PC-9 (cell line): ENCODE data around the gene DYDC1. TPM values are rescaled to one million over a fixed set of nuclear protein-coding genes. Genes with fewer than 3 reads are reported as not detected.

Source experiments
- BruUV-seq: library from RNA; stranded (reverse); fragments of 400-500 nt; replicated peaks from 2 replicates; lab custom pipeline; 2021; lab: Mats Ljungman, UMichigan
- CTCF ChIA-PET: fragments of 300-600 bp; sonication (Branson Sonifier 250); formaldehyde crosslinking; loops from one replicate; lab custom pipeline; 2022; ENCODE audit warnings: antibody characterized with exemption; lab: Charles Lee
- POLR2A ChIA-PET: fragments of 300-600 bp; sonication (Branson Sonifier 250); formaldehyde crosslinking; loops from one replicate; lab custom pipeline; 2022; ENCODE audit warnings: antibody characterized with exemption; ENCODE audit not compliant: unreplicated experiment; lab: Charles Lee
- DNase-seq, 2 experiments: peaks; one replicate each; pipeline versions ENCODE4 v3.0.0 to v3.0.0-alpha.2; 2015 to 2022; ENCODE audit warnings: mixed read lengths in 1 of 2
- H2AFZ ChIP-seq: fragments of 200-600 bp; sonication (generic); 2 replicates; pipeline ENCODE4 v1.8.1; 2017; ENCODE audit warnings: antibody characterized with exemption
- H3F3A ChIP-seq: fragments of 200-600 bp; sonication (generic); 2 replicates; pipeline ENCODE4 v1.8.1; 2017; ENCODE audit warnings: antibody characterized with exemption, mild to moderate bottlenecking, low read depth; ENCODE audit not compliant: insufficient read depth
- H3K27ac ChIP-seq: fragments of 200-600 bp; sonication (generic); 2 replicates; pipeline ENCODE4 v1.6.1; 2016; ENCODE audit warnings: mixed run types
- H3K27me3 ChIP-seq: fragments of 200-600 bp; sonication (generic); 2 replicates; pipeline ENCODE4 v1.6.1; 2016; ENCODE audit warnings: low read depth, mixed run types; ENCODE audit not compliant: insufficient read depth
- H3K36me3 ChIP-seq: fragments of 200-600 bp; sonication (generic); 2 replicates; pipeline ENCODE4 v1.6.1; 2016; ENCODE audit warnings: low read depth, mixed run types
- H3K4me1 ChIP-seq: fragments of 200-600 bp; sonication (generic); replicated peaks from 2 replicates; pipeline ENCODE4 v1.6.1; 2016; ENCODE audit warnings: mixed run types; ENCODE audit not compliant: insufficient read depth
- H3K4me2 ChIP-seq: fragments of 200-600 bp; sonication (generic); 2 replicates; pipeline ENCODE4 v1.6.1; 2017; ENCODE audit warnings: mixed run types
- H3K4me3 ChIP-seq: fragments of 200-600 bp; sonication (generic); 2 replicates; pipeline ENCODE4 v1.6.1; 2016; ENCODE audit warnings: mixed run types
- H3K79me2 ChIP-seq: fragments of 200-600 bp; sonication (generic); 2 replicates; pipeline ENCODE4 v1.6.1; 2017; ENCODE audit warnings: low read depth, mixed run types
- H3K9me2 ChIP-seq: fragments of 200-600 bp; sonication (generic); 2 replicates; pipeline ENCODE4 v1.8.1; 2017; ENCODE audit warnings: mild to moderate bottlenecking; ENCODE audit not compliant: insufficient read depth
- H3K9me3 ChIP-seq: fragments of 200-600 bp; sonication (generic); 2 replicates; pipeline ENCODE4 v1.8.1; 2016; ENCODE audit warnings: low read depth; ENCODE audit not compliant: insufficient read depth
- H4K20me1 ChIP-seq: fragments of 200-600 bp; sonication (generic); 2 replicates; pipeline ENCODE4 v1.8.1; 2017; ENCODE audit not compliant: insufficient read depth
- CTCF ChIP-seq: fragments of 200-600 bp; sonication (generic); conservative IDR thresholded peaks from 2 replicates; pipeline ENCODE4 v1.6.1; 2017; ENCODE audit warnings: mixed run types, antibody characterized with exemption, mild to moderate bottlenecking, moderate library complexity
- EZH2 ChIP-seq: fragments of 200-600 bp; sonication (generic); IDR thresholded peaks from 2 replicates; pipeline ENCODE4 v1.8.0; 2017; ENCODE audit warnings: antibody characterized with exemption, low read depth
- intact Hi-C: fragments of 100-400 bp; cut with micrococcal nuclease; formaldehyde crosslinking; loops from one replicate; pipeline ENCODE4 v1.10.0; 2022; ENCODE audit not compliant: unreplicated experiment
- total RNA-seq: library from RNA; stranded (reverse); gene quantifications from 2 replicates; pipeline ENCODE4 v1.2.3, GENCODE V29; 2021

Gene DYDC1
- total RNA-seq, 1 experiment from 2014 or later, result not detected

DNA sequence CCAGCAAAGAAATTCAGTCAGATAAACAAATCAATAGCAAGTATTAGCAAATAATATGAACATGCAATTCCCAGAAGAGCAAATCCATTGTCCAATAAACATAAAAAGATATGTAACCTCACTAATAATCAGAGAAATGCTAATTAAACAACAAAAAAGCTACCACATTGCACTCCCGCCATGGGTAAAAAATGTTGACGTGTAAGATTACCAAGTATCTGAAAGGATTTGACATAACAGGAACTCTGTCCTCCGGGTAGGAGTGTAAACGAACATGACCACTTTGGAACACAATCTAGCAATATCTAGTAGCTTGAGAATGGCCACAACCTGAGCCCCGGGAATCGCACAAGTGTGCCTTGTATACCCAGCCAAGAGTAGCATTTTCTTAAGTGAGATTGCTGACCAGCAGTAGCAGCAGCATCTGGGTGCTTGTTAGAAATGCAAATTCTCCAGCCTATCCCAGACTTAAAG, 31.6 kb downstream of the DYDC1 start:
- intact Hi-C loops, result no loop called here
- Histone ChIP-seq H3F3A (no peaks in the 10 kb centered on the region), H3K4me1 (no peaks in the 10 kb centered on the region), H3K9me3 (0 out of 2 replicates have a peak, but pooled peaks cover 2% of the 10 kb centered on the region), H3K4me3 (no peak overlapping the region), H3K27me3 (peaks cover 38% of the 10 kb centered on the region), H3K27ac (no peak overlapping the region), H2AFZ (no peak overlapping the region), H3K79me2 (no peaks in the 10 kb centered on the region), H3K9me2 (no peaks in the 10 kb centered on the region), H4K20me1 (no peaks in the 10 kb centered on the region), H3K4me2 (no peak overlapping the region), H3K36me3 (no peaks in the 10 kb centered on the region)
- CTCF ChIA-PET, result no interaction called here
- TF ChIP-seq EZH2, result no peak
- TF ChIP-seq CTCF, result no peak
- POLR2A ChIA-PET, result no interaction called here
- no peak for DNase-seq
- BruUV-seq, result no TSS peak

GRCh38 chr10:80324086-80324485, 32.5 kb downstream of the DYDC1 start:
- H3K4me1 ChIP-seq, result no peaks in the 10 kb centered on the region
- DNase-seq, result peak in 1 of 2 experiments; percentile 30
- no peaks in the 10 kb centered on the region for H3K79me2 ChIP-seq
- H3K9me3 ChIP-seq, result 0 out of 2 replicates have a peak, but pooled peaks cover 2% of the 10 kb centered on the region
- H3K36me3 ChIP-seq, result no peaks in the 10 kb centered on the region
- intact Hi-C loops, result no loop called here
- H3F3A ChIP-seq, result no peaks in the 10 kb centered on the region
- no peak overlapping the region for H3K4me3 ChIP-seq
- H3K27me3 ChIP-seq, result peaks cover 29% of the 10 kb centered on the region
- no peaks in the 10 kb centered on the region for H4K20me1 ChIP-seq
- no peaks in the 10 kb centered on the region for H3K9me2 ChIP-seq
- ChIA-PET POLR2A (no interaction called here), CTCF (no interaction called here)
- no peak overlapping the region for H3K4me2 ChIP-seq
- TF ChIP-seq CTCF (no peak), EZH2 (no peak)
- no peak overlapping the region for H3K27ac ChIP-seq
- no TSS peak for BruUV-seq
- no peak overlapping the region for H2AFZ ChIP-seq

GRCh38 chr10:80323311-80323710, 33.2 kb downstream of the DYDC1 start:
- peak in 1 of 2 experiments; percentile 10 for DNase-seq
- no TSS peak for BruUV-seq

More at GRCh38 chr10:80323311-80323710, 33.2 kb downstream of the DYDC1 start:
- intact Hi-C loops, result no loop called here
- Histone ChIP-seq H3F3A (no peaks in the 10 kb centered on the region), H3K36me3 (no peaks in the 10 kb centered on the region), H3K79me2 (no peaks in the 10 kb centered on the region), H3K27ac (no peak overlapping the region), H3K4me3 (no peak overlapping the region), H3K4me2 (no peak overlapping the region), H3K9me3 (0 out of 2 replicates have a peak, but pooled peaks cover 2% of the 10 kb centered on the region), H3K4me1 (no peaks in the 10 kb centered on the region), H4K20me1 (no peaks in the 10 kb centered on the region), H3K27me3 (peaks cover 22% of the 10 kb centered on the region), H3K9me2 (no peaks in the 10 kb centered on the region), H2AFZ (no peak overlapping the region)
- TF ChIP-seq CTCF (no peak), EZH2 (no peak)
- CTCF ChIA-PET, result no interaction called here
- POLR2A ChIA-PET, result no interaction called here
